Stimulated activated CD4-positive, alpha-beta T cell treated with anti-CD3 and anti-CD28 coated beads, TNF-alpha, amount 100 ng/mL, for 48 hours (primary cell): ENCODE data around the gene GTF2E1.
"Not testable (repeated sequence)": the region's sequence is repeated elsewhere in the genome, so short reads cannot be mapped to it uniquely, and the experiment has no call there.

ENCODE experiments used
- DNase-seq, 3 donors: peaks; one replicate each; pipeline ENCODE4 v3.0.0-alpha.2; 2020; ENCODE audit warnings: low read depth in 3 of 3

Gene GTF2E1

GRCh38 chr3:120753810-120754209 is 11.3 kb downstream of the GTF2E1 start:
- no peak for DNase-seq

- DNase-seq = no peak
Measured at GRCh38 chr3:120756061-120756460, 13.5 kb downstream of the GTF2E1 start.

- not testable (repeated sequence) for DNase-seq
Measured at GRCh38 chr3:120758551-120758950, 16.0 kb downstream of the GTF2E1 start.

GRCh38 chr3:120762615-120763014 is 20.1 kb downstream of the GTF2E1 start:
- DNase-seq = no peak

GRCh38 chr3:120763601-120764000 is 21.1 kb downstream of the GTF2E1 start:
- DNase-seq = no peak

- no peak for DNase-seq
Measured at GRCh38 chr3:120764206-120764605, 21.7 kb downstream of the GTF2E1 start.

- no peak for DNase-seq
Measured at GRCh38 chr3:120765830-120766493, 23.4 kb downstream of the GTF2E1 start.

GRCh38 chr3:120766576-120766975 is 24.0 kb downstream of the GTF2E1 start:
- DNase-seq = no peak

- DNase-seq = no peak
Measured at GRCh38 chr3:120767106-120767505, 24.6 kb downstream of the GTF2E1 start.

- DNase-seq = no peak
Measured at GRCh38 chr3:120769436-120769835, 26.9 kb downstream of the GTF2E1 start.

- no peak for DNase-seq
Measured at GRCh38 chr3:120770891-120771290, 28.3 kb downstream of the GTF2E1 start.

- DNase-seq = no peak
Measured at GRCh38 chr3:120772081-120772480, 29.5 kb downstream of the GTF2E1 start.

- DNase-seq = no peak
Measured at GRCh38 chr3:120773932-120774331, 31.4 kb downstream of the GTF2E1 start.

- DNase-seq = no peak
Measured at GRCh38 chr3:120775411-120775810, 32.9 kb downstream of the GTF2E1 start.

GRCh38 chr3:120778776-120779175 is 36.2 kb downstream of the GTF2E1 start:
- no peak for DNase-seq

GRCh38 chr3:120780977-120781376 is 38.4 kb downstream of the GTF2E1 start:
- no peak for DNase-seq

- not testable (repeated sequence) for DNase-seq
Measured at GRCh38 chr3:120785832-120786231, 43.3 kb downstream of the GTF2E1 start.

GRCh38 chr3:120791010-120791409 is 48.5 kb downstream of the GTF2E1 start:
- no peak for DNase-seq

GRCh38 chr3:120791913-120792312 is 49.4 kb downstream of the GTF2E1 start:
- no peak for DNase-seq

GRCh38 chr3:120793601-120794000 is 51.1 kb downstream of the GTF2E1 start:
- no peak for DNase-seq

- DNase-seq = peak; percentile 56 to 75 (median 73)
Measured at GRCh38 chr3:120795017-120795648, 52.6 kb downstream of the GTF2E1 start.

- DNase-seq = no peak
Measured at GRCh38 chr3:120795959-120796358, 53.4 kb downstream of the GTF2E1 start.

GRCh38 chr3:120796976-120797375 is 54.4 kb downstream of the GTF2E1 start:
- DNase-seq = no peak

GRCh38 chr3:120797857-120798256 is 55.3 kb downstream of the GTF2E1 start:
- DNase-seq = no peak
